Panc1 (cell line): Measurements from ENCODE around the gene SPNS3. TPM values are rescaled to one million over a fixed set of nuclear protein-coding genes. Genes with fewer than 3 reads are reported as not detected.

Experiments
- ATAC-seq: fragments of 200-7000 bp; cut with Tn5 transposase; 2 replicates; pipeline ENCODE4 v1.9.1; 2020; ENCODE audit warnings: mild to moderate bottlenecking, moderate library complexity
- BruUV-seq: library from RNA; stranded (reverse); fragments of 400-500 nt; replicated peaks from 2 replicates; lab custom pipeline; 2021; lab: Mats Ljungman, UMichigan
- CTCF ChIA-PET: fragments of 300-600 bp; sonication (Branson Sonifier 250); formaldehyde crosslinking; loops from one replicate; lab custom pipeline; 2022; ENCODE audit warnings: antibody characterized with exemption; lab: Charles Lee
- POLR2A ChIA-PET: fragments of 300-600 bp; sonication (Branson Sonifier 250); formaldehyde crosslinking; loops from one replicate; lab custom pipeline; 2022; ENCODE audit warnings: antibody characterized with exemption; lab: Charles Lee
- DNase-seq: peaks from one replicate; pipeline ENCODE4 v3.0.0-alpha.2; 2010; ENCODE audit warnings: low read depth, low spot score
- H3K27ac ChIP-seq: 2 replicates; pipeline ENCODE4 v1.5.1; 2011; ENCODE audit warnings: mild to moderate bottlenecking, low read length, inconsistent platforms
- H3K27me3 ChIP-seq: fragments of 200-500 bp; sonication (Bioruptor generic); 2 replicates; pipeline ENCODE4 v1.6.0; 2014; ENCODE audit warnings: low read length, inconsistent platforms; ENCODE audit not compliant: control insufficient read depth, insufficient read depth
- H3K36me3 ChIP-seq: fragments of 200-500 bp; sonication (Bioruptor generic); 2 replicates; pipeline ENCODE4 v1.5.1; 2014; ENCODE audit warnings: inconsistent platforms, mild to moderate bottlenecking, low read length, moderate library complexity; ENCODE audit not compliant: control insufficient read depth, insufficient read depth
- H3K4me1 ChIP-seq: 2 replicates; pipeline ENCODE4 v1.5.1; 2011; ENCODE audit warnings: inconsistent platforms, mild to moderate bottlenecking, low read length, moderate library complexity; ENCODE audit not compliant: control insufficient read depth, insufficient read depth
- H3K4me3 ChIP-seq, 2 experiments: 2 replicates each; pipeline ENCODE4 v1.5.1; 2011 to 2012; ENCODE audit warnings: low read depth in 2 of 2, low read length in 2 of 2, mild to moderate bottlenecking in 2 of 2, inconsistent platforms in 1 of 2, moderate library complexity in 1 of 2
- H3K9me3 ChIP-seq: fragments of 200-500 bp; sonication (Bioruptor generic); 2 replicates; pipeline ENCODE4 v1.5.1; 2014; ENCODE audit warnings: low read depth, mild to moderate bottlenecking, inconsistent platforms, low read length, moderate library complexity; ENCODE audit not compliant: control insufficient read depth, insufficient read depth
- CTCF ChIP-seq: fragments of 450-650 bp; IDR thresholded peaks from 2 replicates; pipeline ENCODE4 v1.5.1; 2017; ENCODE audit warnings: mild to moderate bottlenecking
- POLR2AphosphoS5 ChIP-seq: IDR thresholded peaks from 2 replicates; pipeline ENCODE4 v1.6.1; 2012; ENCODE audit warnings: mild to moderate bottlenecking, low read depth, low read length, moderate library complexity
- SIN3A ChIP-seq: IDR thresholded peaks from 2 replicates; pipeline ENCODE4 v1.6.1; 2012; ENCODE audit warnings: low read depth, mild to moderate bottlenecking, low read length, moderate library complexity, borderline replicate concordance; ENCODE audit not compliant: insufficient read depth
- TCF7L2 ChIP-seq: IDR thresholded peaks from 2 replicates; pipeline ENCODE4 v1.6.1; 2011; ENCODE audit warnings: mild to moderate bottlenecking, low read depth, low read length, inconsistent platforms
- in situ Hi-C: cut with HindIII; loops from 2 replicates; pipeline ENCODE4 v1.10.0; 2016; ENCODE audit warnings: low sequenced_read_pairs, low pct_unique_long_range_greater_than_20kb
- intact Hi-C: fragments of 100-400 bp; cut with micrococcal nuclease; formaldehyde crosslinking; loops from one replicate; pipeline ENCODE4 v1.10.0; 2022; ENCODE audit not compliant: unreplicated experiment
- total RNA-seq: library from RNA; stranded (reverse); gene quantifications from one replicate; pipeline ENCODE4 v1.2.1, GENCODE V29; 2021; ENCODE audit not compliant: unreplicated experiment
- TF ChIP-seq, protein P1 (sequence below), 2 experiments: IDR thresholded peaks; 2 replicates each; pipeline ENCODE4 v1.6.1; 2011 to 2012; ENCODE audit warnings: low read depth in 2 of 2, control low read depth in 1 of 2, low read length in 1 of 2, mild to moderate bottlenecking in 1 of 2, moderate library complexity in 1 of 2; ENCODE audit not compliant: insufficient read depth in 1 of 2

SPNS3 gene
- total RNA-seq, 1 experiment from 2014 or later = 0.10 TPM

- Histone ChIP-seq H3K27ac (no peak overlapping the region), H3K4me3 (no peak overlapping the region), H3K4me1 (no peaks in the 10 kb centered on the region), H3K27me3 (no peaks in the 10 kb centered on the region), H3K9me3 (no peaks in the 10 kb centered on the region), H3K36me3 (no peaks in the 10 kb centered on the region)
- ATAC-seq (no peak), DNase-seq (no peak)
- POLR2A ChIA-PET = no interaction called here
- BruUV-seq = no TSS peak
- in situ Hi-C loops = no loop called here
- CTCF ChIA-PET = no interaction called here
- TF ChIP-seq, protein P1, sequence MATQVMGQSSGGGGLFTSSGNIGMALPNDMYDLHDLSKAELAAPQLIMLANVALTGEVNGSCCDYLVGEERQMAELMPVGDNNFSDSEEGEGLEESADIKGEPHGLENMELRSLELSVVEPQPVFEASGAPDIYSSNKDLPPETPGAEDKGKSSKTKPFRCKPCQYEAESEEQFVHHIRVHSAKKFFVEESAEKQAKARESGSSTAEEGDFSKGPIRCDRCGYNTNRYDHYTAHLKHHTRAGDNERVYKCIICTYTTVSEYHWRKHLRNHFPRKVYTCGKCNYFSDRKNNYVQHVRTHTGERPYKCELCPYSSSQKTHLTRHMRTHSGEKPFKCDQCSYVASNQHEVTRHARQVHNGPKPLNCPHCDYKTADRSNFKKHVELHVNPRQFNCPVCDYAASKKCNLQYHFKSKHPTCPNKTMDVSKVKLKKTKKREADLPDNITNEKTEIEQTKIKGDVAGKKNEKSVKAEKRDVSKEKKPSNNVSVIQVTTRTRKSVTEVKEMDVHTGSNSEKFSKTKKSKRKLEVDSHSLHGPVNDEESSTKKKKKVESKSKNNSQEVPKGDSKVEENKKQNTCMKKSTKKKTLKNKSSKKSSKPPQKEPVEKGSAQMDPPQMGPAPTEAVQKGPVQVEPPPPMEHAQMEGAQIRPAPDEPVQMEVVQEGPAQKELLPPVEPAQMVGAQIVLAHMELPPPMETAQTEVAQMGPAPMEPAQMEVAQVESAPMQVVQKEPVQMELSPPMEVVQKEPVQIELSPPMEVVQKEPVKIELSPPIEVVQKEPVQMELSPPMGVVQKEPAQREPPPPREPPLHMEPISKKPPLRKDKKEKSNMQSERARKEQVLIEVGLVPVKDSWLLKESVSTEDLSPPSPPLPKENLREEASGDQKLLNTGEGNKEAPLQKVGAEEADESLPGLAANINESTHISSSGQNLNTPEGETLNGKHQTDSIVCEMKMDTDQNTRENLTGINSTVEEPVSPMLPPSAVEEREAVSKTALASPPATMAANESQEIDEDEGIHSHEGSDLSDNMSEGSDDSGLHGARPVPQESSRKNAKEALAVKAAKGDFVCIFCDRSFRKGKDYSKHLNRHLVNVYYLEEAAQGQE (IDR thresholded peaks at IDR 0.05; ENCODE audit: insufficient read depth in 1 of 2, low read depth in 2 of 2, low read length in 1 of 2) = no peak
- intact Hi-C loops = no loop called here
Measured at GRCh38 chr17:4395111-4395478, 38.6 kb upstream of the SPNS3 start.

GRCh38 chr17:4397840-4398239 lies 35.9 kb upstream of the SPNS3 start:
- intact Hi-C loops = no loop called here
- in situ Hi-C loops = no loop called here
- H3K27me3 ChIP-seq = no peaks in the 10 kb centered on the region
- no peak for DNase-seq
- ChIA-PET CTCF (no interaction called here), POLR2A (no interaction called here)
- BruUV-seq = no TSS peak
- no peak for ATAC-seq
- H3K4me3 ChIP-seq = no peak overlapping the region
- no peaks in the 10 kb centered on the region for H3K4me1 ChIP-seq
- no peaks in the 10 kb centered on the region for H3K9me3 ChIP-seq
- TF ChIP-seq TCF7L2 = no peak
- TF ChIP-seq CTCF = no peak
- no peak for TF ChIP-seq POLR2AphosphoS5
- TF ChIP-seq SIN3A = no peak
- TF ChIP-seq, protein P1 (IDR thresholded peaks at IDR 0.05; ENCODE audit: insufficient read depth in 1 of 2, low read depth in 2 of 2, low read length in 1 of 2) = no peak
- H3K27ac ChIP-seq = no peak overlapping the region
- H3K36me3 ChIP-seq = no peaks in the 10 kb centered on the region
